Duodenal mucosa (tissue), 2 donors: ENCODE data around the gene AXL.
"Not testable (repeated sequence)": the region's sequence is repeated elsewhere in the genome, so short reads cannot be mapped to it uniquely, and the experiment has no call there.

Source experiments
- H3K27ac ChIP-seq: one replicate; pipeline ENCODE4 v1.7.0; 2013; ENCODE audit warnings: low read depth, low read length
- H3K27me3 ChIP-seq, 2 donors: one replicate each; pipeline ENCODE4 v1.7.0; 2013; ENCODE audit warnings: low read length in 2 of 2, control low read depth in 1 of 2; ENCODE audit not compliant: insufficient read depth in 2 of 2, control insufficient read depth in 1 of 2
- H3K36me3 ChIP-seq, 2 donors: one replicate each; pipeline ENCODE4 v1.7.0; 2013; ENCODE audit warnings: low read length in 2 of 2, control low read depth in 1 of 2; ENCODE audit not compliant: insufficient read depth in 2 of 2, control insufficient read depth in 1 of 2
- H3K4me1 ChIP-seq, 2 donors: one replicate each; pipeline ENCODE4 v1.7.0; 2013; ENCODE audit warnings: low read length in 2 of 2, control low read depth in 1 of 2; ENCODE audit not compliant: insufficient read depth in 2 of 2, control insufficient read depth in 1 of 2
- H3K4me3 ChIP-seq, 2 donors: one replicate each; pipeline ENCODE4 v1.7.0; 2013; ENCODE audit warnings: low read length in 2 of 2, low read depth in 1 of 2
- H3K9ac ChIP-seq, 2 donors: one replicate each; pipeline ENCODE4 v1.7.0; 2013; ENCODE audit warnings: low read length in 2 of 2, low read depth in 1 of 2
- H3K9me3 ChIP-seq, 2 donors: one replicate each; pipeline ENCODE4 v1.7.0; 2013; ENCODE audit warnings: low read length in 2 of 2, control low read depth in 1 of 2; ENCODE audit not compliant: control insufficient read depth in 1 of 2

The AXL gene

GRCh38 chr19:41224632-41225031, 5.6 kb downstream of the AXL start:
- peaks cover 8 to 14% of the 10 kb centered on the region in 2 donors for H3K27me3 ChIP-seq
- no peak overlapping the region for H3K27ac ChIP-seq
- no peaks in the 10 kb centered on the region for H3K36me3 ChIP-seq
- no peak overlapping the region for H3K9ac ChIP-seq
- H3K9me3 ChIP-seq: no peaks in the 10 kb centered on the region
- peaks cover 11 to 23% of the 10 kb centered on the region in 2 donors for H3K4me1 ChIP-seq
- no peak overlapping the region for H3K4me3 ChIP-seq

GRCh38 chr19:41225238-41226052, 6.4 kb downstream of the AXL start:
- peak overlapping the region; percentile 19 to 53 for H3K9ac ChIP-seq

GRCh38 chr19:41226053-41226873, 7.2 kb downstream of the AXL start:
- peak overlapping the region; percentile 53 to 69 for H3K9ac ChIP-seq
- H3K36me3 ChIP-seq: no peaks in the 10 kb centered on the region
- peak overlapping the region; percentile 78 for H3K27ac ChIP-seq
- peaks cover 11 to 17% of the 10 kb centered on the region in 2 donors for H3K4me1 ChIP-seq
- H3K4me3 ChIP-seq: peak overlapping the region; percentile 71 to 92
- H3K9me3 ChIP-seq: no peaks in the 10 kb centered on the region
- H3K27me3 ChIP-seq: peaks cover 0 to 4% of the 10 kb centered on the region in 2 donors

More at GRCh38 chr19:41225238-41226052, 6.4 kb downstream of the AXL start:
- no peaks in the 10 kb centered on the region for H3K36me3 ChIP-seq
- peaks cover 11 to 23% of the 10 kb centered on the region in 2 donors for H3K4me1 ChIP-seq
- H3K4me3 ChIP-seq: peak overlapping the region; percentile 71 to 92
- no peaks in the 10 kb centered on the region for H3K9me3 ChIP-seq
- peak overlapping the region; percentile 78 for H3K27ac ChIP-seq
- peaks cover 0 to 9% of the 10 kb centered on the region in 2 donors for H3K27me3 ChIP-seq

- peaks cover 11 to 16% of the 10 kb centered on the region in 2 donors for H3K4me1 ChIP-seq
- peaks cover 0 to 3% of the 10 kb centered on the region in 2 donors for H3K27me3 ChIP-seq
- H3K9ac ChIP-seq: peak overlapping the region; percentile 53 to 69
- peak overlapping the region; percentile 78 for H3K27ac ChIP-seq
- peak overlapping the region; percentile 71 to 92 for H3K4me3 ChIP-seq
- H3K9me3 ChIP-seq: no peaks in the 10 kb centered on the region
- H3K36me3 ChIP-seq: no peaks in the 10 kb centered on the region
These were observed 7.9 kb downstream of the AXL start for GRCh38 chr19:41226874-41227390.

- Histone ChIP-seq H3K9ac (no peak overlapping the region), H3K4me3 (no peak overlapping the region), H3K4me1 (peaks cover 11 to 16% of the 10 kb centered on the region in 2 donors), H3K9me3 (no peaks in the 10 kb centered on the region), H3K27ac (no peak overlapping the region), H3K27me3 (peaks cover 0 to 3% of the 10 kb centered on the region in 2 donors), H3K36me3 (no peaks in the 10 kb centered on the region)
These were observed 9.5 kb downstream of the AXL start for GRCh38 chr19:41228486-41228885.

GRCh38 chr19:41229338-41229737, 10.3 kb downstream of the AXL start:
- not testable (repeated sequence) for H3K9ac ChIP-seq

GRCh38 chr19:41230067-41230857, 11.2 kb downstream of the AXL start:
- Histone ChIP-seq H3K27me3 (peaks cover 0 to 3% of the 10 kb centered on the region in 2 donors), H3K36me3 (peaks cover 0 to under 1% of the 10 kb centered on the region in 2 donors), H3K9ac (no peak overlapping the region), H3K4me3 (no peak overlapping the region), H3K9me3 (no peaks in the 10 kb centered on the region), H3K4me1 (peaks cover 11 to 15% of the 10 kb centered on the region in 2 donors), H3K27ac (no peak overlapping the region)

More at GRCh38 chr19:41229338-41229737, 10.3 kb downstream of the AXL start:
- not testable (repeated sequence) for H3K36me3 ChIP-seq, H3K4me3 ChIP-seq, H3K27ac ChIP-seq, H3K27me3 ChIP-seq, H3K9me3 ChIP-seq
- peaks cover 11 to 16% of the 10 kb centered on the region in 2 donors for H3K4me1 ChIP-seq

GRCh38 chr19:41232686-41233085, 13.7 kb downstream of the AXL start:
- Histone ChIP-seq H3K27ac (no peak overlapping the region), H3K4me1 (no peaks in the 10 kb centered on the region), H3K9ac (no peak overlapping the region), H3K9me3 (no peaks in the 10 kb centered on the region), H3K27me3 (peaks cover 0 to 3% of the 10 kb centered on the region in 2 donors), H3K4me3 (no peak overlapping the region), H3K36me3 (peaks cover 0 to 2% of the 10 kb centered on the region in 2 donors)

- Histone ChIP-seq H3K9ac (no peak overlapping the region), H3K4me1 (no peaks in the 10 kb centered on the region), H3K4me3 (no peak overlapping the region), H3K9me3 (no peaks in the 10 kb centered on the region), H3K27ac (no peak overlapping the region), H3K27me3 (peaks cover 0 to 3% of the 10 kb centered on the region in 2 donors), H3K36me3 (peaks cover 0 to 3% of the 10 kb centered on the region in 2 donors)
These were observed 14.8 kb downstream of the AXL start for GRCh38 chr19:41233748-41234240.
